PC-3 (cell line): ENCODE data around the gene AGBL1. TPM values are rescaled to one million over a fixed set of nuclear protein-coding genes. Genes with fewer than 3 reads are reported as not detected.

Experiments used
- ATAC-seq: fragments of 200-7000 bp; cut with Tn5 transposase; 2 replicates; pipeline ENCODE4 v1.9.1; 2020; ENCODE audit warnings: mild to moderate bottlenecking, moderate library complexity
- BruUV-seq: library from RNA; stranded (reverse); fragments of 400-500 nt; replicated peaks from 2 replicates; lab custom pipeline; 2021; lab: Mats Ljungman, UMichigan
- CTCF ChIA-PET: fragments of 300-600 bp; sonication (Branson Sonifier 250); formaldehyde crosslinking; loops from one replicate; lab custom pipeline; 2022; ENCODE audit warnings: antibody characterized with exemption; lab: Charles Lee
- POLR2A ChIA-PET: fragments of 300-600 bp; sonication (Branson Sonifier 250); formaldehyde crosslinking; loops from one replicate; lab custom pipeline; 2022; ENCODE audit warnings: antibody characterized with exemption; ENCODE audit not compliant: unreplicated experiment; lab: Charles Lee
- DNase-seq: peaks from one replicate; pipeline ENCODE4 v3.0.0-alpha.2; 2015
- H2AFZ ChIP-seq: fragments of 300-600 bp; sonication (generic); 2 replicates; pipeline ENCODE4 v1.6.0; 2016; ENCODE audit warnings: antibody characterized with exemption, low read length
- H3F3A ChIP-seq: fragments of 300-600 bp; sonication (generic); one replicate; pipeline ENCODE4 v1.6.0; 2017; ENCODE audit warnings: antibody characterized with exemption, low read length, control low read depth, mild to moderate bottlenecking; ENCODE audit not compliant: unreplicated experiment
- H3K27ac ChIP-seq: fragments of 300-600 bp; sonication (generic); 2 replicates; pipeline ENCODE4 v1.5.1; 2016; ENCODE audit warnings: mild to moderate bottlenecking, low read length
- H3K27me3 ChIP-seq: fragments of 300-600 bp; sonication (generic); 2 replicates; pipeline ENCODE4 v1.6.1; 2016; ENCODE audit warnings: low read length, mixed read lengths
- H3K36me3 ChIP-seq: fragments of 300-600 bp; sonication (generic); 2 replicates; pipeline ENCODE4 v1.6.1; 2016; ENCODE audit warnings: low read depth, mixed run types, low read length, mixed read lengths
- H3K4me1 ChIP-seq: fragments of 300-600 bp; sonication (generic); 2 replicates; pipeline ENCODE4 v1.5.1; 2016; ENCODE audit warnings: low read length; ENCODE audit not compliant: insufficient read depth
- H3K4me2 ChIP-seq: fragments of 300-600 bp; sonication (generic); 2 replicates; pipeline ENCODE4 v1.6.0; 2016; ENCODE audit warnings: low read length
- H3K4me3 ChIP-seq: fragments of 300-600 bp; sonication (generic); 2 replicates; pipeline ENCODE4 v1.5.1; 2016; ENCODE audit warnings: mild to moderate bottlenecking, low read length, mixed read lengths
- H3K79me2 ChIP-seq: fragments of 300-600 bp; sonication (generic); 2 replicates; pipeline ENCODE4 v1.6.1; 2017; ENCODE audit warnings: low read length, mixed read lengths
- H3K9ac ChIP-seq: fragments of 300-600 bp; sonication (generic); 2 replicates; pipeline ENCODE4 v1.6.0; 2016; ENCODE audit warnings: mild to moderate bottlenecking, low read length
- H3K9me2 ChIP-seq: fragments of 300-600 bp; sonication (generic); replicated peaks from 2 replicates; pipeline ENCODE4 v1.6.1; 2016; ENCODE audit warnings: mixed run types, low read length, mixed read lengths
- H3K9me3 ChIP-seq: fragments of 300-600 bp; sonication (generic); 2 replicates; pipeline ENCODE4 v1.6.1; 2016; ENCODE audit warnings: low read length, mixed read lengths
- H4K20me1 ChIP-seq: fragments of 300-600 bp; sonication (generic); 2 replicates; pipeline ENCODE4 v1.6.1; 2016; ENCODE audit warnings: low read length, mixed read lengths
- EZH2 ChIP-seq: fragments of 300-600 bp; sonication (generic); IDR thresholded peaks from one replicate; pipeline ENCODE4 v1.6.1; 2017; ENCODE audit warnings: antibody characterized with exemption, mild to moderate bottlenecking, low read length; ENCODE audit not compliant: unreplicated experiment
- EZH2phosphoT487 ChIP-seq: fragments of 300-600 bp; sonication (generic); IDR thresholded peaks from 2 replicates; pipeline ENCODE4 v1.6.1; 2018; ENCODE audit warnings: mild to moderate bottlenecking, antibody characterized with exemption, low read length, borderline replicate concordance
- intact Hi-C: fragments of 100-400 bp; cut with micrococcal nuclease; formaldehyde crosslinking; loops from 2 replicates; pipeline ENCODE4 v1.9.0; 2023
- total RNA-seq: library from RNA; depleted of rRNA; stranded (reverse); fragments of >200 nt; gene quantifications from 2 replicates; pipeline ENCODE4 v1.2.3, GENCODE V29; 2014
- TF ChIP-seq, protein P1 (sequence below): fragments of 300-600 bp; sonication (generic); conservative IDR thresholded peaks from 2 replicates; pipeline ENCODE4 v1.5.1; 2017; ENCODE audit warnings: antibody characterized with exemption, low read depth, mild to moderate bottlenecking, low read length

The AGBL1 gene
- total RNA-seq, 1 experiment from 2014 or later: not detected

DNA sequence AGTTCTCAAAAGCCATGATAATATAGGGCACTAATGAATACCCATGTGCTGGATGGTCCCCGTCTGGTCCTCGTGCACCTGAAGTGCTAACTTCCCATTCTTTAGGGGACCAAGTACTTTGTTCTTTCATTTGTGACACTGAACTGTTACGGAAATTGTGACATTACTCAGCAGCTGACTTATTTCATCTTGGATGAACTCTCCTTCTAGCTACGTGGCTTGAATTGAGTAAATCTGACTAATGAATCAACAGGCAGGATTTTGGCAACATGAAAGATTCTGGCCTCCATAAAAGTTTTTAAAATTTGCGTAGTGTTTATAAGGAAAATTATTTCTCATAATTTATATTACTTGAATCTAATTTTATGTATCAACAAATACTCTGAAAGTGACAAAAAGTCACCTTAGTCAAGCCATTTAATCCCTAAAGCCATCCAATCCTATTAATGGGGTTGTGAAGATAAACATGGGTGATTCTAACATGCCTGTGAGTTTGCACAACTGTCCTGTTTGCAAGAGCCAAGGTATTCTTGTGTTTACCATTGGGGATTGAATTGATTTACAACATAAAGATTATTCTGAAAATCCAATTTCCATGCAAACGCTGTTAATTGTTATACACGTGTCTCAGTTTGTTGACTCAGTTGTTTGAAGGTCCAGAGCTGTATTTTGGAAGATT is 119.9 kb downstream of the AGBL1 start:
- no peaks in the 10 kb centered on the region for H3K9me2 ChIP-seq
- TF ChIP-seq EZH2 (no peak), EZH2phosphoT487 (no peak)
- TF ChIP-seq, protein P1, sequence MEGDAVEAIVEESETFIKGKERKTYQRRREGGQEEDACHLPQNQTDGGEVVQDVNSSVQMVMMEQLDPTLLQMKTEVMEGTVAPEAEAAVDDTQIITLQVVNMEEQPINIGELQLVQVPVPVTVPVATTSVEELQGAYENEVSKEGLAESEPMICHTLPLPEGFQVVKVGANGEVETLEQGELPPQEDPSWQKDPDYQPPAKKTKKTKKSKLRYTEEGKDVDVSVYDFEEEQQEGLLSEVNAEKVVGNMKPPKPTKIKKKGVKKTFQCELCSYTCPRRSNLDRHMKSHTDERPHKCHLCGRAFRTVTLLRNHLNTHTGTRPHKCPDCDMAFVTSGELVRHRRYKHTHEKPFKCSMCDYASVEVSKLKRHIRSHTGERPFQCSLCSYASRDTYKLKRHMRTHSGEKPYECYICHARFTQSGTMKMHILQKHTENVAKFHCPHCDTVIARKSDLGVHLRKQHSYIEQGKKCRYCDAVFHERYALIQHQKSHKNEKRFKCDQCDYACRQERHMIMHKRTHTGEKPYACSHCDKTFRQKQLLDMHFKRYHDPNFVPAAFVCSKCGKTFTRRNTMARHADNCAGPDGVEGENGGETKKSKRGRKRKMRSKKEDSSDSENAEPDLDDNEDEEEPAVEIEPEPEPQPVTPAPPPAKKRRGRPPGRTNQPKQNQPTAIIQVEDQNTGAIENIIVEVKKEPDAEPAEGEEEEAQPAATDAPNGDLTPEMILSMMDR: no peak
- no peak overlapping the region for H3K4me2 ChIP-seq
- no peaks in the 10 kb centered on the region for H3K27me3 ChIP-seq
- no peaks in the 10 kb centered on the region for H3K79me2 ChIP-seq
- ATAC-seq (no peak), DNase-seq (no peak)
- H3K4me3 ChIP-seq: no peak overlapping the region
- CTCF ChIA-PET: no interaction called here
- no TSS peak for BruUV-seq
- no peaks in the 10 kb centered on the region for H3K36me3 ChIP-seq
- no peaks in the 10 kb centered on the region for H3K9me3 ChIP-seq
- H3K9ac ChIP-seq: no peak overlapping the region
- H3K4me1 ChIP-seq: no peaks in the 10 kb centered on the region
- POLR2A ChIA-PET: no interaction called here
- no peaks in the 10 kb centered on the region for H4K20me1 ChIP-seq
- H2AFZ ChIP-seq: no peak overlapping the region
- intact Hi-C loops: no loop called here
- H3K27ac ChIP-seq: no peak overlapping the region
- H3F3A ChIP-seq: no peaks in the 10 kb centered on the region

DNA sequence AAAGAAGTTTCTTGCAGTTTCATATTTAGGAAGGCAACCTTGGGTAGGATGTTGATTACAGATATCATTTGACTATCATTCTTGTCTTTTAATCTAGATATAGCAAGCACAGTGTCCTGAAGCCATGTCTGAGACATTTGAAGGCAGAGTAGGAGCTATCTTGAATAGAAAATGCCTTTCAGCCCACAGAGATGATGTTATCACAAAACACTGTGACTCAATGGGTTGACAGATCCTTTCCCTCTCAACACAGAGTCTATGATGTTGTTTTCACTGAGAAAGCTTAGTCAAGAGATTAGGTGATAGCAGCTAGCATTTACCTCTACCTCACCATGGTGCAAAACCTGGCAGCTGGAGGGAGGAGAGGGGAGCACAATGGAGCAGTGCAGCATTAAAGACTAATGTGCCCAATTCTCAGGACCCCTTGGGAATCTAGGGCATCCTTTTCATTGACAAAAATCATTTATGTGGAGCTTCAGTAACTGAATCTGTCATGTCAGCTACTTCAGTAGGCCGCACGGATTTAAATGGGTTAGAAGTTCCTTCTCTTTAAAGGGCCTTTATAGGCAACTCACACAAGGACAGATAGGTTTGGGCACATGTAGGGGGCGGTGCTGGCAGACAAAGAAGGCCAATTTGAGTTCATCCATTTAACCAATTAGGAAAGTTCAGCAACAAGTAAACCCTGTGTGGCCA is 121.8 kb downstream of the AGBL1 start:
- intact Hi-C loops: no loop called here
- no peaks in the 10 kb centered on the region for H3K79me2 ChIP-seq
- H3K9me3 ChIP-seq: no peaks in the 10 kb centered on the region
- no TSS peak for BruUV-seq
- H3K4me2 ChIP-seq: no peak overlapping the region
- ChIA-PET CTCF (no interaction called here), POLR2A (no interaction called here)
- H3K36me3 ChIP-seq: no peaks in the 10 kb centered on the region
- TF ChIP-seq EZH2phosphoT487 (no peak), EZH2 (no peak)
- TF ChIP-seq, protein P1: no peak
- H3F3A ChIP-seq: no peaks in the 10 kb centered on the region
- DNase-seq (no peak), ATAC-seq (no peak)
- no peak overlapping the region for H3K9ac ChIP-seq
- no peaks in the 10 kb centered on the region for H3K27me3 ChIP-seq
- H3K4me1 ChIP-seq: no peaks in the 10 kb centered on the region
- no peak overlapping the region for H3K27ac ChIP-seq
- H3K9me2 ChIP-seq: no peaks in the 10 kb centered on the region
- no peak overlapping the region for H3K4me3 ChIP-seq
- H2AFZ ChIP-seq: no peak overlapping the region
- no peaks in the 10 kb centered on the region for H4K20me1 ChIP-seq

DNA sequence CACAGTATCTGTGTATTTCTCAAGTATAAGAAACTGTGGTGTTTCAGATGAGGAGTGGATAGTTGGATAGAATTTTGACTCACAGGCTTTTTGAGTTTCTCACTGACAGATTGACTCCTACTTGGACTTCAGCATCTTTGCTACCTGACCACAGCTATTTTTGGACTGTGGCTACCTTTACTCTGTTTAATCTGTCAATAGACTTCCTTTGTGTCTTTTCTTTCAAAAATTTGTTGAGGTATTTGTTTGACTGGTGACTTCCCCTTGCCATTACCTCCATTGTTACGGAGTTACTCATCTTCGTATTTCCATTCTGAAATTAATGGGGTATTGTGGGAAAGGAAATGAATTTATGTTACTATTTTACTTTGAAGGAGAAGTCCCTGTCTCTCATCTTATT is 123.8 kb downstream of the AGBL1 start:
- Histone ChIP-seq H3K36me3 (no peaks in the 10 kb centered on the region), H3K4me1 (no peaks in the 10 kb centered on the region), H4K20me1 (no peaks in the 10 kb centered on the region), H3K79me2 (no peaks in the 10 kb centered on the region), H3K4me2 (no peak overlapping the region), H3K9me3 (no peaks in the 10 kb centered on the region), H3K9ac (no peak overlapping the region), H3K4me3 (no peak overlapping the region), H2AFZ (no peak overlapping the region), H3K27me3 (no peaks in the 10 kb centered on the region), H3K9me2 (no peaks in the 10 kb centered on the region), H3K27ac (no peak overlapping the region), H3F3A (no peaks in the 10 kb centered on the region)
- intact Hi-C loops: no loop called here
- TF ChIP-seq EZH2 (no peak), EZH2phosphoT487 (no peak)
- TF ChIP-seq, protein P1: no peak
- DNase-seq: no peak
- no peak for ATAC-seq
- CTCF ChIA-PET: no interaction called here
- BruUV-seq: no TSS peak
- POLR2A ChIA-PET: no interaction called here
